Measurements from ENCODE around the gene PKD2. TPM values are rescaled to one million over a fixed set of nuclear protein-coding genes. Genes with fewer than 3 reads are reported as not detected.

The PKD2 gene
- total and polyA plus RNA-seq, 4 donors: 8.5 to 71.2 (median 17.1) TPM

- no peak for TF ChIP-seq CTCF (IDR thresholded peaks at IDR 0.05; ENCODE audit: control extremely low read depth, extremely low read depth)
- Histone ChIP-seq H3K36me3 (ENCODE audit: control insufficient read depth in 4 of 4, insufficient read depth in 4 of 4, low read length in 4 of 4) (peaks cover 16 to 46% (median 38%) of the 10 kb centered on the region in 4 donors), H3K9ac (ENCODE audit: insufficient read depth in 1 of 2, low read length in 2 of 2) (no peak overlapping the region), H3K4me1 (ENCODE audit: control insufficient read depth in 5 of 5, insufficient read depth in 5 of 5, low read length in 5 of 5) (no peaks in the 10 kb centered on the region), H3K27ac (ENCODE audit: low read depth in 1 of 2, low read length in 1 of 2) (no peak overlapping the region), H3K27me3 (ENCODE audit: control insufficient read depth in 3 of 3, insufficient read depth in 3 of 3, low read length in 2 of 3) (no peaks in the 10 kb centered on the region), H3K9me3 (ENCODE audit: control insufficient read depth in 4 of 4, insufficient read depth in 3 of 4, low read length in 3 of 4) (no peaks in the 10 kb centered on the region), H3K4me3 (no peak overlapping the region)
- DNase-seq (no peak), ATAC-seq (ENCODE audit: insufficient read depth, low FRiP score) (no peak)
- WGBS, 2 donors: 87 to 89% methylated on average over 1 of the region's 1 CpG
Observed at GRCh38 chr4:88037447-88037846, 30.0 kb downstream of the PKD2 start.

- H3K4me3 ChIP-seq: no peak overlapping the region
- 90 to 91% methylated on average over 4 of the region's 4 CpGs for WGBS, 2 donors
- H3K36me3 ChIP-seq (ENCODE audit: control insufficient read depth in 4 of 4, insufficient read depth in 4 of 4, low read length in 4 of 4): peaks cover 17 to 48% (median 40%) of the 10 kb centered on the region in 4 donors
- no peak for ATAC-seq (ENCODE audit: insufficient read depth, low FRiP score)
- no peaks in the 10 kb centered on the region for H3K4me1 ChIP-seq (ENCODE audit: control insufficient read depth in 5 of 5, insufficient read depth in 5 of 5, low read length in 5 of 5)
- no peaks in the 10 kb centered on the region for H3K27me3 ChIP-seq (ENCODE audit: control insufficient read depth in 3 of 3, insufficient read depth in 3 of 3, low read length in 2 of 3)
- DNase-seq: no peak
- no peak overlapping the region for H3K27ac ChIP-seq (ENCODE audit: low read depth in 1 of 2, low read length in 1 of 2)
- no peak for TF ChIP-seq CTCF (IDR thresholded peaks at IDR 0.05; ENCODE audit: control extremely low read depth, extremely low read depth)
- no peaks in the 10 kb centered on the region for H3K9me3 ChIP-seq (ENCODE audit: control insufficient read depth in 4 of 4, insufficient read depth in 3 of 4, low read length in 3 of 4)
- no peak overlapping the region for H3K9ac ChIP-seq (ENCODE audit: insufficient read depth in 1 of 2, low read length in 2 of 2)
Observed at GRCh38 chr4:88037936-88038335, 30.5 kb downstream of the PKD2 start.

- H3K9me3 ChIP-seq (ENCODE audit: control insufficient read depth in 4 of 4, insufficient read depth in 3 of 4, low read length in 3 of 4): no peaks in the 10 kb centered on the region
- ATAC-seq (ENCODE audit: insufficient read depth, low FRiP score): no peak
- no peak for TF ChIP-seq CTCF (IDR thresholded peaks at IDR 0.05; ENCODE audit: control extremely low read depth, extremely low read depth)
- no peaks in the 10 kb centered on the region for H3K4me1 ChIP-seq (ENCODE audit: control insufficient read depth in 5 of 5, insufficient read depth in 5 of 5, low read length in 5 of 5)
- H3K27ac ChIP-seq (ENCODE audit: low read depth in 1 of 2, low read length in 1 of 2): no peak overlapping the region
- no peak overlapping the region for H3K9ac ChIP-seq (ENCODE audit: insufficient read depth in 1 of 2, low read length in 2 of 2)
- WGBS, 2 donors: 84 to 92% methylated on average over 3 of the region's 3 CpGs
- no peak overlapping the region for H3K4me3 ChIP-seq
- no peak for DNase-seq
- no peaks in the 10 kb centered on the region for H3K27me3 ChIP-seq (ENCODE audit: control insufficient read depth in 3 of 3, insufficient read depth in 3 of 3, low read length in 2 of 3)
- peaks cover 21 to 62% (median 48%) of the 10 kb centered on the region in 4 donors for H3K36me3 ChIP-seq (ENCODE audit: control insufficient read depth in 4 of 4, insufficient read depth in 4 of 4, low read length in 4 of 4)
Observed at GRCh38 chr4:88040707-88041106, 33.3 kb downstream of the PKD2 start.

- DNase-seq (no peak), ATAC-seq (ENCODE audit: insufficient read depth, low FRiP score) (no peak)
- H3K9me3 ChIP-seq (ENCODE audit: control insufficient read depth in 4 of 4, insufficient read depth in 3 of 4, low read length in 3 of 4): no peaks in the 10 kb centered on the region
- no peaks in the 10 kb centered on the region for H3K4me1 ChIP-seq (ENCODE audit: control insufficient read depth in 5 of 5, insufficient read depth in 5 of 5, low read length in 5 of 5)
- WGBS, 2 donors: 89 to 93% methylated on average over 2 of the region's 2 CpGs
- H3K27me3 ChIP-seq (ENCODE audit: control insufficient read depth in 3 of 3, insufficient read depth in 3 of 3, low read length in 2 of 3): no peaks in the 10 kb centered on the region
- no peak for TF ChIP-seq CTCF (IDR thresholded peaks at IDR 0.05; ENCODE audit: control extremely low read depth, extremely low read depth)
- H3K4me3 ChIP-seq: no peak overlapping the region
- H3K9ac ChIP-seq (ENCODE audit: insufficient read depth in 1 of 2, low read length in 2 of 2): no peak overlapping the region
- H3K36me3 ChIP-seq (ENCODE audit: control insufficient read depth in 4 of 4, insufficient read depth in 4 of 4, low read length in 4 of 4): peaks cover 23 to 61% (median 45%) of the 10 kb centered on the region in 4 donors
- no peak overlapping the region for H3K27ac ChIP-seq (ENCODE audit: low read depth in 1 of 2, low read length in 1 of 2)
Observed at GRCh38 chr4:88041626-88042025, 34.2 kb downstream of the PKD2 start.

Measured in lung (tissue), 12 donors.